Loucy (cell line): ENCODE results near the gene FAM13C.
"Not testable (repeated sequence)": the region's sequence is repeated elsewhere in the genome, so short reads cannot be mapped to it uniquely, and the experiment has no call there.

Experiments used
- EZH2phosphoT487 ChIP-seq: fragments of 200-600 bp; IDR thresholded peaks from 2 replicates; pipeline ENCODE4 v1.6.1; 2018; ENCODE audit warnings: antibody characterized with exemption, mild to moderate bottlenecking, moderate library complexity, borderline replicate concordance
- TF ChIP-seq, protein P1 (sequence below): fragments of 200-600 bp; sonication (generic); conservative IDR thresholded peaks from 2 replicates; pipeline ENCODE4 v1.5.1; 2014; ENCODE audit warnings: mild to moderate bottlenecking, antibody characterized with exemption, low read length

DNA sequence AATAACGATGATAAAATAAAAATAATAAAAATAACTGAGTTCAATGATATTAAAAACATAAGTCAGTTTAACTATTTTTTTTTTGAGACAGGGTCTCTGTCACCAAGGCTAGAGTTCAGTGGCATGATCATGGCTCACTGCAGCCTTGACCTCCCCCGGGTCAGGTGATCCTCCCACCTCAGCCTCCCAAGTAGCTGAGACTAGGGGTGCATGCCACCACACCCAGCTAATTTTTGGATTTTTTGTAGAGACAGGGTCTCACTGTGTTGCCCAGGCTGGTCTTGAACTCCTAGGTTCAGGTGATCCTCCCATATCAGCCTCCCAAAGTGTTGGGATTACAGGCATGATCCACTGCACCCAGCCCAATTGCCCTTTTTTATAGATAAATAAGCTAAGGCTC, 138.8 kb downstream of the FAM13C start:
- TF ChIP-seq, protein P1, sequence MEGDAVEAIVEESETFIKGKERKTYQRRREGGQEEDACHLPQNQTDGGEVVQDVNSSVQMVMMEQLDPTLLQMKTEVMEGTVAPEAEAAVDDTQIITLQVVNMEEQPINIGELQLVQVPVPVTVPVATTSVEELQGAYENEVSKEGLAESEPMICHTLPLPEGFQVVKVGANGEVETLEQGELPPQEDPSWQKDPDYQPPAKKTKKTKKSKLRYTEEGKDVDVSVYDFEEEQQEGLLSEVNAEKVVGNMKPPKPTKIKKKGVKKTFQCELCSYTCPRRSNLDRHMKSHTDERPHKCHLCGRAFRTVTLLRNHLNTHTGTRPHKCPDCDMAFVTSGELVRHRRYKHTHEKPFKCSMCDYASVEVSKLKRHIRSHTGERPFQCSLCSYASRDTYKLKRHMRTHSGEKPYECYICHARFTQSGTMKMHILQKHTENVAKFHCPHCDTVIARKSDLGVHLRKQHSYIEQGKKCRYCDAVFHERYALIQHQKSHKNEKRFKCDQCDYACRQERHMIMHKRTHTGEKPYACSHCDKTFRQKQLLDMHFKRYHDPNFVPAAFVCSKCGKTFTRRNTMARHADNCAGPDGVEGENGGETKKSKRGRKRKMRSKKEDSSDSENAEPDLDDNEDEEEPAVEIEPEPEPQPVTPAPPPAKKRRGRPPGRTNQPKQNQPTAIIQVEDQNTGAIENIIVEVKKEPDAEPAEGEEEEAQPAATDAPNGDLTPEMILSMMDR = not testable (repeated sequence)
- TF ChIP-seq EZH2phosphoT487 = not testable (repeated sequence)
